Keratinocyte (primary cell): ENCODE data around the gene ZCRB1. TPM values are rescaled to one million over a fixed set of nuclear protein-coding genes. Genes with fewer than 3 reads are reported as not detected.

Source experiments
- DNase-seq: peaks from one replicate; pipeline ENCODE4 v3.0.0-alpha.2; 2011; ENCODE audit warnings: low read depth, missing footprints, low spot score
- FAIRE-seq: peaks from 2 replicates; lab custom pipeline; 2011; peaks lifted over from hg19 to GRCh38; lab: Jason Lieb, UNC
- H2AFZ ChIP-seq: 2 replicates; pipeline ENCODE4 v1.6.0; 2012; ENCODE audit warnings: low read length, control low read depth, inconsistent platforms; ENCODE audit not compliant: control insufficient read depth
- H3K27ac ChIP-seq: 2 replicates; pipeline ENCODE4 v1.5.1; 2011; ENCODE audit warnings: low read length; ENCODE audit not compliant: control insufficient read depth, insufficient read depth
- H3K27me3 ChIP-seq: 3 replicates; pipeline ENCODE4 v1.6.0; 2011; ENCODE audit warnings: low read length; ENCODE audit not compliant: control insufficient read depth, insufficient read depth; ENCODE audit errors: extremely low read depth
- H3K36me3 ChIP-seq, 2 experiments: 2 replicates in 1 of 2; 3 replicates in 1 of 2; pipeline ENCODE4 v1.5.1; 2011; ENCODE audit warnings: low read length in 2 of 2, mild to moderate bottlenecking in 1 of 2; ENCODE audit not compliant: control insufficient read depth in 2 of 2, insufficient read depth in 2 of 2; ENCODE audit errors: extremely low read depth in 1 of 2
- H3K4me1 ChIP-seq: 3 replicates; pipeline ENCODE4 v1.5.1; 2011; ENCODE audit warnings: low read length; ENCODE audit not compliant: control insufficient read depth, insufficient read depth; ENCODE audit errors: extremely low read depth
- H3K4me2 ChIP-seq: 3 replicates; pipeline ENCODE4 v1.6.0; 2011; ENCODE audit warnings: low read depth, low read length; ENCODE audit not compliant: control insufficient read depth, insufficient read depth; ENCODE audit errors: extremely low read depth
- H3K4me3 ChIP-seq, 3 experiments: fragments of 200-600 bp in 1 of 3; sonication (generic) in 1 of 3; 2 replicates in 2 of 3; 3 replicates in 1 of 3; pipeline ENCODE4 v1.5.1; 2011 to 2016; ENCODE audit warnings: low read length in 3 of 3, mild to moderate bottlenecking in 3 of 3, control low read depth in 2 of 3, inconsistent platforms in 1 of 3, low read depth in 1 of 3, mixed read lengths in 1 of 3, mixed run types in 1 of 3, moderate library complexity in 1 of 3; ENCODE audit not compliant: control insufficient read depth in 2 of 3, insufficient read depth in 2 of 3; ENCODE audit errors: extremely low read depth in 1 of 3
- H3K79me2 ChIP-seq: 2 replicates; pipeline ENCODE4 v1.6.0; 2012; ENCODE audit warnings: low read length; ENCODE audit not compliant: control insufficient read depth, insufficient read depth
- H3K9ac ChIP-seq: 3 replicates; pipeline ENCODE4 v1.6.0; 2011; ENCODE audit warnings: low read length; ENCODE audit not compliant: control insufficient read depth, insufficient read depth; ENCODE audit errors: extremely low read depth
- H3K9me1 ChIP-seq: 3 replicates; pipeline ENCODE4 v1.6.0; 2011; ENCODE audit warnings: low read length; ENCODE audit not compliant: control insufficient read depth, insufficient read depth; ENCODE audit errors: extremely low read depth
- H3K9me3 ChIP-seq: 2 replicates; pipeline ENCODE4 v1.5.1; 2012; ENCODE audit warnings: low read depth, low read length; ENCODE audit not compliant: control insufficient read depth
- H4K20me1 ChIP-seq: 3 replicates; pipeline ENCODE4 v1.6.0; 2011; ENCODE audit warnings: low read length; ENCODE audit not compliant: control insufficient read depth, insufficient read depth; ENCODE audit errors: extremely low read depth
- CTCF ChIP-seq, 3 experiments: IDR thresholded peaks in 1 of 3; conservative IDR thresholded peaks in 1 of 3; optimal IDR thresholded peaks in 1 of 3; 2 replicates in 2 of 3; 3 replicates in 1 of 3; pipeline versions ENCODE3 to v1.5.1; 2011; ENCODE audit warnings: low read length in 3 of 3, mild to moderate bottlenecking in 3 of 3, moderate library complexity in 2 of 3, control low read depth in 1 of 3, inconsistent platforms in 1 of 3; ENCODE audit not compliant: insufficient read depth in 2 of 3; ENCODE audit errors: extremely low read depth in 1 of 3
- EZH2 ChIP-seq: IDR thresholded peaks from one replicate; pipeline ENCODE4 v1.6.1; 2012; ENCODE audit warnings: inconsistent platforms, mild to moderate bottlenecking, low read length, moderate library complexity
- dilution Hi-C: fragments of 300-500 bp; cut with MboI; formaldehyde crosslinking; loops from one replicate; pipeline ENCODE4 v1.7.0; 2020; ENCODE audit warnings: low sequenced_read_pairs; ENCODE audit not compliant: extremely low pct_ligation_motif_present
- polyA plus RNA-seq, 5 experiments: library from polyadenylated mRNA; depleted of rRNA in 3 of 5; stranded (reverse) in 3 of 5; stranded (forward) in 1 of 5; unstranded in 1 of 5; fragments of >200 nt; gene quantifications; 1 replicate in 1 of 5; 2 replicates in 3 of 5; 3 replicates in 1 of 5; pipeline versions ENCODE4 v1.2.1 to v1.2.3, GENCODE V29; 2011 to 2012; ENCODE audit warnings: missing spikeins in 2 of 5, low read depth in 1 of 5, low replicate concordance in 1 of 5

Gene ZCRB1
- polyA plus RNA-seq, 1 donor (not counting 4 experiments of a cell fraction or from before 2014, with no cell fraction given): 41.6 TPM

- no peak overlapping the region for H3K27ac ChIP-seq
- no peaks in the 10 kb centered on the region for H3K4me1 ChIP-seq
- H4K20me1 ChIP-seq: no peaks in the 10 kb centered on the region
- TF ChIP-seq CTCF (optimal IDR thresholded peaks at IDR 0.05 in 1 of 3, IDR thresholded peaks at IDR 0.05 in 1 of 3, conservative IDR thresholded peaks at IDR 0.05 in 1 of 3; ENCODE audit: extremely low read depth in 1 of 3, insufficient read depth in 2 of 3, low read length in 3 of 3) (no peak), EZH2 (no peak)
- dilution Hi-C loops: no loop called here
- H3K4me2 ChIP-seq: no peak overlapping the region
- H3K4me3 ChIP-seq: no peak overlapping the region
- no peaks in the 10 kb centered on the region for H3K9me3 ChIP-seq
- H3K27me3 ChIP-seq: no peaks in the 10 kb centered on the region
- DNase-seq (no peak), FAIRE-seq (no peak)
- H2AFZ ChIP-seq: no peak overlapping the region
- H3K9ac ChIP-seq: no peak overlapping the region
- H3K79me2 ChIP-seq: no peaks in the 10 kb centered on the region
- no peaks in the 10 kb centered on the region for H3K36me3 ChIP-seq
- no peaks in the 10 kb centered on the region for H3K9me1 ChIP-seq
These were observed 37.4 kb downstream of the ZCRB1 start for GRCh38 chr12:42288544-42288943.

- no peaks in the 10 kb centered on the region for H4K20me1 ChIP-seq
- no peak overlapping the region for H2AFZ ChIP-seq
- TF ChIP-seq CTCF (optimal IDR thresholded peaks at IDR 0.05 in 1 of 3, IDR thresholded peaks at IDR 0.05 in 1 of 3, conservative IDR thresholded peaks at IDR 0.05 in 1 of 3; ENCODE audit: extremely low read depth in 1 of 3, insufficient read depth in 2 of 3, low read length in 3 of 3) (no peak), EZH2 (no peak)
- no peaks in the 10 kb centered on the region for H3K9me1 ChIP-seq
- no peaks in the 10 kb centered on the region for H3K36me3 ChIP-seq
- no peaks in the 10 kb centered on the region for H3K9me3 ChIP-seq
- H3K4me2 ChIP-seq: no peak overlapping the region
- DNase-seq (no peak), FAIRE-seq (no peak)
- no peaks in the 10 kb centered on the region for H3K79me2 ChIP-seq
- H3K4me3 ChIP-seq: no peak overlapping the region
- dilution Hi-C loops: no loop called here
- no peaks in the 10 kb centered on the region for H3K27me3 ChIP-seq
- H3K27ac ChIP-seq: no peak overlapping the region
- no peaks in the 10 kb centered on the region for H3K4me1 ChIP-seq
- no peak overlapping the region for H3K9ac ChIP-seq
These were observed 39.2 kb downstream of the ZCRB1 start for GRCh38 chr12:42286741-42287140.
